Measurements from ENCODE around the gene TCAIM. TPM values are rescaled to one million over a fixed set of nuclear protein-coding genes. Genes with fewer than 3 reads are reported as not detected.
"Not testable (repeated sequence)": the region's sequence is repeated elsewhere in the genome, so short reads cannot be mapped to it uniquely, and the experiment has no call there.

TCAIM gene
- total RNA-seq, 1 donor from 2014 or later: 32.8 TPM

GRCh38 chr3:44400771-44401170 lies 62.2 kb downstream of the TCAIM start:
- ATAC-seq (no peak), DNase-seq (ENCODE audit: missing footprints) (no peak)
- intact Hi-C loops (cut with DNase I): no loop called here

- intact Hi-C loops (cut with DNase I): no loop called here
- no peak for DNase-seq (ENCODE audit: missing footprints)
- peak; percentile 68 for ATAC-seq
These were observed 64.0 kb downstream of the TCAIM start for GRCh38 chr3:44402548-44402947.

DNA sequence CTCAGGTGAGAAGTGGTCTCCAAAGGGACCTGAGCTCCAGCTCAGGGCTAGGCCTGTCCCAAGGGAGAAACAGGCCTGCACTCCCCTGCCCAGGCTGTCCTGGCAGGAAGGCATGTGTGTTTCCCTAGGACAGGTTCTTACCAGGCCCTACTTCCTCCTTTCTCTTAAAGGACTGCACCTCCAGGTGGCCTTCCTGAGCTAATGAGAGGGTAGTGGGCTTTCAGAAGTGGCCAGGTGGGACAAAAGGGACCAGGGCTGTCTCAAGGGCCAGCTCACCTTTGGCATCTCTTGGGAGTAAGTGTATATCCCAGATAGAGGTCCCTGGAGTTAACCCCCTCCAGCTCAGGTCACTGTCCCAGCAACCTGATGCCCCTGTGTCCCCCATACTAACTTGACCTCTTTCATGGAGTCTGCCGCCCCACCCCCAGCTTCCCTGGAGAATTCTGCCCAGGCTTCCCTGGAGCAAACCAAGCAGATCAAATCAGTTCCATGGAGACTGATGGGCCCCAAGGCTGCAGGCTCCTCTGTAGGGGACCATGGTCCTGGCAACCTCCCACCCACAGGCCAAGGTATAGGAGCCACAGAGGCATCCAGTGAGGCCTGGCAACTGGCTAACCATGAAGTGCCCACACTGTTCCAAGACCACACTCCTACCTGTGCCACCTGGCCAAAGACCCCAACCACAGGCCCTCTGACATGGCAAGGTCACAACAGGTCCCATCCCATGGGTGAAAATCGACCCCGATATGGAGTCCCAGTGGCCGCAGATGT lies 71.3 kb downstream of the TCAIM start:
- no peak for DNase-seq (ENCODE audit: missing footprints)
- ATAC-seq: no peak
- intact Hi-C loops (cut with DNase I): no loop called here

- DNase-seq (ENCODE audit: missing footprints) (no peak), ATAC-seq (no peak)
- intact Hi-C loops (cut with DNase I): no loop called here
These were observed 72.6 kb downstream of the TCAIM start for GRCh38 chr3:44411031-44411645.

DNA sequence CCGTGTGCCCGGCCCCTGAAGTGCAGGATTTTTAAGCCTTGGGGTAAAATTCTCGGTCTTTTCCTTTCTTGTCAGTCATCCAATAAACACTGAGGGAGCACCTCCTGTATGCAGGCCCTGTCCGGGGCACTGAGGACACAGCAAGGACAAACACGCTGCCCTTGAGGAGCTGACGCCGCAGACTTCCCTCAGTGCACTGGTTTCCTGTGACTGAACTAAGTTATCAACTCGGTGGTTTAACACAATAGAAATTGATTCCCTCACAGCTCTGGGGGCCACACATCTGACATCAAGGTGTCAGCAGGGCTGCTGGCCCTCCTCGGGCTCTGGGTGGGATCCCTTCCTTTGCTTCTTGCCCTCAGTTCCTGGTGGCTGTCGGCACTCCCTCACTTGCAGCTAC lies 73.8 kb downstream of the TCAIM start:
- DNase-seq (ENCODE audit: missing footprints): no peak
- ATAC-seq: no peak
- intact Hi-C loops (cut with DNase I): no loop called here

DNA sequence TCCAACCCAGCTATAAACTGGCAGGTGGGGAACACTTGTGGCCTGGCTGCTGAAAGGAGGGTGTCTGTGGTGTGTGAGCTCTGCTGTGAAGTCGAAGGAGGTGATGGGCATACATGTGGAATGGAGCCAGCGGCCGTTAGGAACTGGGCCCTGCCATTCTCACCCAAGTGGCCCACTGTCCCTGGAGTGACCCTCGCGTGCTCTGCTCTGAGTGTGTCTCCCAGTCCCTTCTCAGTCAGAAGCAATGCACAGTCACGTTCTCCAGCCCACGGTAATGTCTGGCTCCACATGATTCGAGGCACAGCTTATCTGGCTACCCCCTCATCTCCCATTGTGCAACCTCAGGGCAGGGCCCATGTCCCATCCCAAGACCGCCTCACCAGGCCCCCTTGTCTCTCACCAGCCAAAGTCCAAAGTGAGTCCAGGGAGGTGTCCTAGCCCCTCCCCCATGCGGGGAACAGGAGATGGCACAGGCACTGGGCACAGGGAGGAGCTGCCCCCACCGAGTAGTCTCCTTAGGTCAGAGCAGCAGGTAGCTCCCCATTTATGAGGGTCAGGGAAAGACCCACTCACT lies 76.0 kb downstream of the TCAIM start:
- DNase-seq (ENCODE audit: missing footprints) (no peak), ATAC-seq (no peak)
- intact Hi-C loops (cut with DNase I): no loop called here

DNA sequence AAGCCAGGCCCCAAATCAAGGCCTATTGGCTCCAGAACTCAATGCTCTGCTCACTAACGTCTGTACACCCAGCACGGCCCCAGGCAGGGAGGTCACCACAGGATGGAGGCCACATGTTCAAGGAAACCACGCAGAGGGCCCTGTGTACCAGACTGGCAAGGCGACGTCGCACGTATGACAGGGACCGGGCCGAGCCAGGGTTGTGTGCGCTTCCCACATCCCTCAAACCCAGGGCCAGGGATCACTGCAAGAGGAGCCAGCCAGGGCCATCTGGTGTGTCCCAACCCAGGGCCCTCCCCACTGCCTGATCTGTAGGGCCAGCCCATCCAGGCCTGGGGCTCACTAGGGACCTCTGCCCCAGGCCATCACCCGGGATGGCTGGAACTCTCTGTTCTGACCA lies 76.9 kb downstream of the TCAIM start:
- DNase-seq (ENCODE audit: missing footprints) (no peak), ATAC-seq (peak; percentile 12)
- intact Hi-C loops (cut with DNase I): no loop called here

DNA sequence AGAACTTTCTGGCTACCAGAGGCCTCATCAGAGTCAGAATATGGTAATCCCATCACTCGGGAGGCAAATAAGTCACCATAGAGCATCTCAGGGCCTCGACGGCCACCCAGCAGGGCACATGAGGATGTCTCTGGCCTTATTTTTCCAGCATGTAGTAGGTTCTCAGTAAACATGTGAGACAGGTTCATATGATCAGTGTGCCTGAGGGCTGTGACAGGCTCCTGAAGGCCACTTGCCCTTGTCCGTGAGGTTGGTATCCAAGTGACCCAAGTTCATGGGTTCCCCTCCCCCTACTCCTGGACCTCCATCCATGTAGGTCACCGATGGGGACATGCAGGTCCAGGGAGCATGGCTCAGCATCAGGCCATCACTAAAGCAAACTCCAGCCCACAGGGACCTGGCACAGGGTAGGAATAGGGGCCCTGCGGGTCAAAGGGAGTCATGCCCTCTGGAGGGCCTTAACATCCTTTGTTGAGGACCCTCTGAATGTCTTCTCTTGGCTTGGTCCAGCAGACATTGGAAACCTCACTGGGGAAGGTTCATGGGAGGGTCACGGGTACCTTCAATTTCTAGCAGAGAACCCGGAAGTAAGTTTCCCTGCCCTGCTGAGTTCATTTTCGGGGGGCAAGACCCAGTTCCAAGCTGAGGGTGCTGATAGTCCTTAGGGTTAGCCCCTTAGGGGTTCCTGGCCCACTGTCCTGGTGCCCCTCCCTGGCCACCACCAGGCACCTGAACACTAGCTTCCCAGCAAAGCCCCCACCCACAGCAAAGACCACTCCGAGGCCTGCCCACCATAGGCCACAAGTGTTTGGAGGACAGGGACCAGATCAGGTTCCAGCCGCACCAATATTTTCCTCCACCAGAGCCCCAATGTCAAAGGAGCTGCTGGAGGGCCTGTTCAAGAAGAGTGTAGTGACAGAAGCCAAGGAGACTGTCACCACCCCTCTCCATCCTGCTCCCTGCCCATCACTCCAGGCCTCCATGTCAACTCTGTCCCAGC lies 77.8 kb downstream of the TCAIM start:
- intact Hi-C loops (cut with DNase I): no loop called here
- DNase-seq (ENCODE audit: missing footprints): no peak
- ATAC-seq: no peak

DNA sequence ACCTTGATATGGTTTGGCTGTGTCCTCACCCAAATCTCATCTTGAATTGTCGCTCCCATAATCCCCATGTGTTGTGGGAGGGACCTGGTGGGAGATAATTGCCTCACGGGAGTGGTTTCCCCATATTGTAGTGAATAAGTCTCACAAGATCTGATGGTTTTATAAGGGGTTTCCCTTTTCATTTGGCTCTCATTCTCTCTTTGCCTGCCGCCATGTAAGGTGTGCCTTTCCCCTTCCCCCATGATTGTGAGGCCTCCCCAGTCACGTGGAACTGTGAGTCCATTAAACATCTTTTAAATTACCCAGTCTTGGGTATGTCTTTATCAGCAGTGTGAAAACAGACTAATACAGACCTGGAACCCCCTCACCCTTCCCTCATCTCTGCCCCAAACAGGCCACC lies 79.6 kb downstream of the TCAIM start:
- DNase-seq (ENCODE audit: missing footprints); intact Hi-C loops (cut with DNase I); ATAC-seq: not testable (repeated sequence)

GRCh38 chr3:44418549-44418948 lies 80.0 kb downstream of the TCAIM start:
- ATAC-seq (no peak), DNase-seq (ENCODE audit: missing footprints) (no peak)
- intact Hi-C loops (cut with DNase I): no loop called here

DNA sequence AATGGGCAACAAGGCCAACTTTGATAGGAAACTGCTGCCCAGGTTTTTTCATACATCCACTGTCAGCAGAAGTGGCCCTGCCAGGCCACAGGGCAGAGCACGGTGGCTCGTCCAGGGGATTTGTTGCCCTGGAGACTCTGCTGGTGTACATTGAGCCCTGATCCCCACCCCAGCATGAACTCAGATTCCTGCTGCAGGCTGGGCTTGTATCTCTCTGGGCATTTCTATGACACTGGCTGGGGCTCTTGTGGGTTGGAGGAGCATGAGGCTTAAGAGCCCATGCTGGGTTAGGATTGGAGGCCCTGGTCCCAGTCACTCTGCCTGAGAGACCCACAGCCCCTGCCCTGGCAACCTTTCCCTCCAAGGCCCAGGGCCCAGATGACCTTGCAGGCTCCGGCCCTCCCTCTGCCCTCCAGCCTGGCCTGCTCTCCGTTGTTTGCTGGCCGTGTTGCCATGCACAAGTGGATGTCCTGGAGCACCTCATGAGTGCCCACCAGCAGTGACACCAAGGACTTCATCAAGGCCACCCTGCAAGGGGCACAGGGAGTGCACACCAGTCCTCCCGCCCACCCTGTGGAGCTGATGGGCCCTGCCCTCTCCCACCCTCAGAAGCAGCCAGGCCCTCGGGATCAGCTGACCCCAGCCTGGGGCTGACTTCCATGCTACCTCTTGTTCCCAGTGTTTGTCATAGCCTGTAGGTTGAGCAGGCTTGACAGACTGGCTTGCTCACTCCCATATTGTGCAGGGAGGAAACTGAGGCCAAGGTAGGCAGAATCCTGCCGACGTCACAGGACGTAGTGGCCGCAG lies 80.8 kb downstream of the TCAIM start:
- intact Hi-C loops (cut with DNase I): no loop called here
- no peak for DNase-seq (ENCODE audit: missing footprints)

GRCh38 chr3:44419923-44420650 lies 81.5 kb downstream of the TCAIM start:
- intact Hi-C loops (cut with DNase I): no loop called here
- ATAC-seq: no peak

More for the DNA sequence above, 80.8 kb downstream of the TCAIM start:
- no peak for ATAC-seq

GRCh38 chr3:44420676-44421075 lies 82.1 kb downstream of the TCAIM start:
- intact Hi-C loops (cut with DNase I): no loop called here
- ATAC-seq: no peak
- DNase-seq (ENCODE audit: missing footprints): no peak

More at GRCh38 chr3:44419923-44420650, 81.5 kb downstream of the TCAIM start:
- no peak for DNase-seq (ENCODE audit: missing footprints)

DNA sequence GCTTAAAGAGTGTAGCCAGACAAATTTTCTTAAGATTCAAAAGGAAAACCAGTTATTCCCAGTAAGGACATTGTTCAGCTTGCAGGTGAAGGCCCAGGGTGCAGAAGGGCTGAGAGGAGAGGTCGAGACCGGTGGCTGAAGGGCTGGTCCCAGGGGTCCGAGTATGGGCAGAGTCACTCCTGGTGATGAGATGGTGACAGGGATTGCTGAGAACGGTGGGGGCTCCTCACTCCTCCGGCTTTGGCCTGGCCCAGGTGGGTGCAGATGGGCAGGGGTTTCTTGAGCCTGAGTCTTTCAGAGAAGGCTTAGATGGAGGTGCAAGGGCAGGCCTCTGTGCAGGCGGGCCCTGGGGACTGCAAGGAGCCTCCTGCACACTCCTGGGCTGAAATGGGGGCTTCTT lies 82.7 kb downstream of the TCAIM start:
- intact Hi-C loops (cut with DNase I): no loop called here
- DNase-seq (ENCODE audit: missing footprints) (no peak), ATAC-seq (no peak)

DNA sequence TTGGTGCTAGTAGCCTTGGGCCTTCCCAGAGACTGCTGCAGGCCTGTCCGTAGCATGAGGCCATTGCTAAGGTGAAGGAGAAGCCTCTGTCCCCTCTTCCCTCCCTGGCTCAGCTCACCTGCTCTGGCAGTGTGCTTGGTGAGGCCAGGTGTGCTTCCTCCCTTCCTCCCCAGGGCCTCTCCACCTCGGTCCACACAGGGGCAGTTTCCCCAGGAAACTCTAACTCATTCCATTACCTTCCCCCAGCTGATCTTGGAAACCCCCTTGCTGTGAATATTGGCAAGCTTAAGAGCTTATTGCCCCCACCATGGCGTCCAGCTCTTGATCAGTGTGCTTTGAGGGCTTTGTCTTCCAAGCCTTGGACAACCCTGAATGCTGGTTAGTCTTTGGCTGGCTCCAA lies 86.2 kb downstream of the TCAIM start:
- intact Hi-C loops (cut with DNase I): no loop called here
- ATAC-seq: no peak
- DNase-seq (ENCODE audit: missing footprints): no peak

- intact Hi-C loops (cut with DNase I): no loop called here
- DNase-seq (ENCODE audit: missing footprints) (no peak), ATAC-seq (no peak)
These were observed 89.1 kb downstream of the TCAIM start for GRCh38 chr3:44427683-44428082.

DNA sequence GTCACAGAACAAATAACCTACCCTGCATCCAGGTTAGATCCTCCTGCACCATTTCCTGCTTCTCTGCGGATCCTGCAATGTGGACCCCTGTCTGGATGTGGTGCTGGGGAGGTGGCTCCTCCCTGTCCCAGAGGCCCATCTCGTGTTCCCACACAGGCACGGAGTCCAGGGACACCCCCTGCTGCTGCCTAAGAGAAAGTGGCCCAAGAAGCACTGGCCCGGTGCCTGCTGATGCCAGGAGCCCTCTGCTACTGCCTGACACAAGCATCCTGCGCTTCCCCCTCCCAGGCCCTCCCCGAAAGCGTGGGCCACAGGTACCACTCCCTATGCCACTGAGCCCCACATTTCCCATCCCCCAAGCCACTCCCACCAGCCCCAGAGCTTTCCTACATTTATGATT lies 90.3 kb downstream of the TCAIM start:
- ATAC-seq (no peak), DNase-seq (ENCODE audit: missing footprints) (no peak)
- intact Hi-C loops (cut with DNase I): no loop called here

GRCh38 chr3:44429459-44429858 lies 90.9 kb downstream of the TCAIM start:
- ATAC-seq: no peak
- intact Hi-C loops (cut with DNase I): no loop called here
- DNase-seq (ENCODE audit: missing footprints): no peak

Data from Right ventricle myocardium inferior (tissue), 1 donor.